Endothelial cell (in vitro differentiated cells): ENCODE measurements around the gene GLS. TPM values are rescaled to one million over a fixed set of nuclear protein-coding genes. Genes with fewer than 3 reads are reported as not detected.
A peak's percentile ranks its signal among the peaks of the same experiment; 100 is the strongest.
"Not testable (repeated sequence)": the region's sequence is repeated elsewhere in the genome, so short reads cannot be mapped to it uniquely, and the experiment has no call there.

Experiments
- DNase-seq: peaks from one replicate; pipeline ENCODE4 v3.0.0; 2021; ENCODE audit warnings: low spot score
- H3K27ac Mint-ChIP-seq: one replicate; pipeline ENCODE4 v1.8.0; 2021; ENCODE audit warnings: mixed read lengths, inconsistent platforms; ENCODE audit not compliant: unreplicated experiment
- H3K27me3 Mint-ChIP-seq: one replicate; pipeline ENCODE4 v1.8.0; 2021; ENCODE audit warnings: mild to moderate bottlenecking, moderate library complexity, mixed read lengths, inconsistent platforms; ENCODE audit not compliant: unreplicated experiment
- H3K36me3 Mint-ChIP-seq: one replicate; pipeline ENCODE4 v1.8.0; 2021; ENCODE audit warnings: mild to moderate bottlenecking, low read depth, mixed read lengths, inconsistent platforms; ENCODE audit not compliant: unreplicated experiment
- H3K4me1 Mint-ChIP-seq: one replicate; pipeline ENCODE4 v1.8.0; 2021; ENCODE audit warnings: mild to moderate bottlenecking, mixed read lengths, inconsistent platforms; ENCODE audit not compliant: unreplicated experiment
- H3K4me3 Mint-ChIP-seq: one replicate; pipeline ENCODE4 v1.8.0; 2021; ENCODE audit warnings: mild to moderate bottlenecking, mixed read lengths, inconsistent platforms; ENCODE audit not compliant: unreplicated experiment
- H3K9me3 Mint-ChIP-seq: one replicate; pipeline ENCODE4 v1.8.0; 2021; ENCODE audit warnings: mixed read lengths, inconsistent platforms; ENCODE audit not compliant: unreplicated experiment
- total RNA-seq: library from RNA; stranded (reverse); fragmentation: NEBNext Ultra II Directional; extraction: Animal tissue kit (Norgen Biotek cat#: 25700); gene quantifications from one replicate; pipeline ENCODE4 v1.2.1, GENCODE V29; 2021; ENCODE audit not compliant: unreplicated experiment
- TF ChIP-seq, protein P1 (sequence below): fragments of 200-600 bp; sonication (generic); IDR thresholded peaks from one replicate; pipeline ENCODE4 v1.5.0; 2021; ENCODE audit warnings: antibody characterized with exemption; ENCODE audit not compliant: unreplicated experiment

The GLS gene
- total RNA-seq, 1 donor from 2014 or later = 130 TPM

- H3K4me1 Mint-ChIP-seq = peaks cover 13% of the 10 kb centered on the region
- H3K27ac Mint-ChIP-seq = peak overlapping the region; percentile 78
- no peaks in the 10 kb centered on the region for H3K36me3 Mint-ChIP-seq
- no peak overlapping the region for H3K4me3 Mint-ChIP-seq
- TF ChIP-seq, protein P1, sequence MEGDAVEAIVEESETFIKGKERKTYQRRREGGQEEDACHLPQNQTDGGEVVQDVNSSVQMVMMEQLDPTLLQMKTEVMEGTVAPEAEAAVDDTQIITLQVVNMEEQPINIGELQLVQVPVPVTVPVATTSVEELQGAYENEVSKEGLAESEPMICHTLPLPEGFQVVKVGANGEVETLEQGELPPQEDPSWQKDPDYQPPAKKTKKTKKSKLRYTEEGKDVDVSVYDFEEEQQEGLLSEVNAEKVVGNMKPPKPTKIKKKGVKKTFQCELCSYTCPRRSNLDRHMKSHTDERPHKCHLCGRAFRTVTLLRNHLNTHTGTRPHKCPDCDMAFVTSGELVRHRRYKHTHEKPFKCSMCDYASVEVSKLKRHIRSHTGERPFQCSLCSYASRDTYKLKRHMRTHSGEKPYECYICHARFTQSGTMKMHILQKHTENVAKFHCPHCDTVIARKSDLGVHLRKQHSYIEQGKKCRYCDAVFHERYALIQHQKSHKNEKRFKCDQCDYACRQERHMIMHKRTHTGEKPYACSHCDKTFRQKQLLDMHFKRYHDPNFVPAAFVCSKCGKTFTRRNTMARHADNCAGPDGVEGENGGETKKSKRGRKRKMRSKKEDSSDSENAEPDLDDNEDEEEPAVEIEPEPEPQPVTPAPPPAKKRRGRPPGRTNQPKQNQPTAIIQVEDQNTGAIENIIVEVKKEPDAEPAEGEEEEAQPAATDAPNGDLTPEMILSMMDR = no peak
- DNase-seq = no peak
- H3K27me3 Mint-ChIP-seq = no peaks in the 10 kb centered on the region
- no peaks in the 10 kb centered on the region for H3K9me3 Mint-ChIP-seq
Observed at GRCh38 chr2:190860985-190861680, 19.5 kb upstream of the GLS start.

DNA sequence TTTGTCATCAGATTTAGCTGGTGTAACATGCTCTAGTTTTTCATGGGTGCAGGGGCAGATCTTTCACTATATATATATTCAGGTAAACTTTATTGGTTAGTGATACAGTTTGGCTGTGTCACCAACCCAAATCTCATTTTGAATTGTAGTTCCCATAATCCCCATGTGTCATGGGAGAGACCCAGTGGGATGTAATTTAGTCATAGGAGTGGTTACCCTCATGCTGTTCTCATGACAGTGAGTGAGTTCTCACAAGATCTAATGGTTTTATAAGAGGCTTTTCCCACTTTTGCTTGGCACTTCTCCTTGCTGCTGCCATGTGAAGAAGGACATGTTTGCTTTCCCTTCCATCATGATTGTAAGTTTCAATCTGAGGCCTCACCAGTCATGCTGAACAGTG is 18.5 kb upstream of the GLS start:
- not testable (repeated sequence) for H3K4me3 Mint-ChIP-seq, H3K36me3 Mint-ChIP-seq, H3K27ac Mint-ChIP-seq, DNase-seq, H3K27me3 Mint-ChIP-seq, H3K9me3 Mint-ChIP-seq
- peaks cover 13% of the 10 kb centered on the region for H3K4me1 Mint-ChIP-seq

- H3K4me1 Mint-ChIP-seq = peaks cover 13% of the 10 kb centered on the region
- TF ChIP-seq, protein P1 = no peak
- no peak overlapping the region for H3K4me3 Mint-ChIP-seq
- no peak overlapping the region for H3K27ac Mint-ChIP-seq
- peaks cover 4% of the 10 kb centered on the region for H3K36me3 Mint-ChIP-seq
- no peak for DNase-seq
- H3K27me3 Mint-ChIP-seq = no peaks in the 10 kb centered on the region
- no peaks in the 10 kb centered on the region for H3K9me3 Mint-ChIP-seq
Observed at GRCh38 chr2:190862571-190862991, 18.0 kb upstream of the GLS start.

GRCh38 chr2:190863946-190864345 is 16.7 kb upstream of the GLS start:
- Mint-ChIP-seq H3K36me3 (peaks cover 11% of the 10 kb centered on the region), H3K4me1 (peaks cover 13% of the 10 kb centered on the region), H3K27ac (no peak overlapping the region), H3K4me3 (no peak overlapping the region), H3K27me3 (no peaks in the 10 kb centered on the region), H3K9me3 (peaks cover 8% of the 10 kb centered on the region)
- no peak for DNase-seq
- TF ChIP-seq, protein P1 = no peak

DNA sequence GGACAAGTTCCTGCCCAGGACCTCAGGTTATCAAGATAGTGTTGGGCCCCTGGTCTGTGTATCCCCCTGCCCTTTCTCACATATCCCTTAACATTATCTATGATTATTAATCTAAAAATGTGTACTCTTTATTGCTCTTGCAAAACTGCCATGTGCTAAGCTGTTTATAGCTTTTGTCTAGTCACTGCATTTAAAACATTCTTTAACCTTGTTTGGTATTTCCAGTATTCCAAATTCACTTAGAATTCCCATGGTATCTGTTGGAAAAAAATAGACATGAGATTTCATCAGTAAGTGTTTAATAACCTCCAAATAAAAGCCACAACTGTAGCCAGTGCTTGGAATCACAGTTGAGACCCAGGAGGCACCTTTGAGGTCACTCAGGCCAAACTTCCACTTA is 16.2 kb upstream of the GLS start:
- peaks cover 8% of the 10 kb centered on the region for H3K9me3 Mint-ChIP-seq
- H3K4me1 Mint-ChIP-seq = peaks cover 11% of the 10 kb centered on the region
- no peak for DNase-seq
- H3K4me3 Mint-ChIP-seq = no peak overlapping the region
- TF ChIP-seq, protein P1 = no peak
- H3K27ac Mint-ChIP-seq = no peak overlapping the region
- H3K36me3 Mint-ChIP-seq = peaks cover 11% of the 10 kb centered on the region
- H3K27me3 Mint-ChIP-seq = no peaks in the 10 kb centered on the region
